DOHH2 (cell line): ENCODE measurements around the gene EHMT2.

ENCODE experiments used
- H3F3A ChIP-seq: fragments of 200-600 bp; sonication (generic), shearing (Covaris generic); 2 replicates; pipeline ENCODE4 v1.6.0; 2016; ENCODE audit warnings: antibody characterized with exemption, mild to moderate bottlenecking; ENCODE audit not compliant: control insufficient read depth, insufficient read depth
- H3K27ac ChIP-seq: fragments of 200-600 bp; sonication (generic); 2 replicates; pipeline ENCODE4 v1.5.1; 2014; ENCODE audit warnings: low read depth, mild to moderate bottlenecking, low read length, moderate library complexity
- H3K27me3 ChIP-seq: fragments of 200-600 bp; sonication (generic); 2 replicates; pipeline ENCODE4 v1.6.1; 2014; ENCODE audit warnings: mild to moderate bottlenecking, low read length, mixed read lengths; ENCODE audit not compliant: control insufficient read depth
- H3K36me3 ChIP-seq: fragments of 200-600 bp; sonication (generic); 2 replicates; pipeline ENCODE4 v1.6.1; 2014; ENCODE audit warnings: mild to moderate bottlenecking, low read length, moderate library complexity, mixed read lengths; ENCODE audit not compliant: control insufficient read depth
- H3K4me1 ChIP-seq: fragments of 200-600 bp; sonication (generic); 2 replicates; pipeline ENCODE4 v1.6.1; 2014; ENCODE audit warnings: mild to moderate bottlenecking, low read length, mixed read lengths; ENCODE audit not compliant: control insufficient read depth
- H3K4me2 ChIP-seq: fragments of 200-600 bp; sonication (generic); 2 replicates; pipeline ENCODE4 v1.6.0; 2014; ENCODE audit warnings: mild to moderate bottlenecking, low read length, moderate library complexity
- H3K4me3 ChIP-seq: fragments of 200-600 bp; sonication (generic); 2 replicates; pipeline ENCODE4 v1.5.1; 2014; ENCODE audit warnings: mild to moderate bottlenecking, low read length, mixed read lengths
- H3K79me2 ChIP-seq: fragments of 200-600 bp; sonication (generic); 2 replicates; pipeline ENCODE4 v1.6.1; 2014; ENCODE audit warnings: mild to moderate bottlenecking, low read length, mixed read lengths; ENCODE audit not compliant: control insufficient read depth
- H3K9me2 ChIP-seq: fragments of 200-600 bp; sonication (generic); replicated peaks from 2 replicates; pipeline ENCODE4 v1.6.1; 2014; ENCODE audit warnings: mild to moderate bottlenecking, low read length, mixed read lengths; ENCODE audit not compliant: control insufficient read depth
- H3K9me3 ChIP-seq: fragments of 200-600 bp; sonication (generic); 2 replicates; pipeline ENCODE4 v1.6.1; 2014; ENCODE audit warnings: antibody characterized with exemption, low read length, mixed read lengths; ENCODE audit not compliant: control insufficient read depth, insufficient read depth
- H4K20me1 ChIP-seq: fragments of 200-600 bp; sonication (generic); 2 replicates; pipeline ENCODE4 v1.6.0; 2014; ENCODE audit warnings: low read depth, mild to moderate bottlenecking, antibody characterized with exemption, low read length, moderate library complexity; ENCODE audit not compliant: control insufficient read depth, insufficient read depth
- CTCF ChIP-seq: fragments of 200-600 bp; sonication (generic); IDR thresholded peaks from one replicate; pipeline ENCODE4 v1.5.1; 2014; ENCODE audit warnings: antibody characterized with exemption, mild to moderate bottlenecking, low read depth, low read length; ENCODE audit not compliant: poor library complexity, severe bottlenecking
- EZH2phosphoT487 ChIP-seq: fragments of 200-600 bp; sonication (generic); IDR thresholded peaks from 2 replicates; pipeline ENCODE4 v1.6.1; 2017; ENCODE audit warnings: borderline replicate concordance, mild to moderate bottlenecking, antibody characterized with exemption, low read length, moderate library complexity, mixed read lengths

Gene EHMT2

GRCh38 chr6:31887173-31888007 is 10.1 kb downstream of the EHMT2 start:
- no peaks in the 10 kb centered on the region for H3K4me1 ChIP-seq
- H3K79me2 ChIP-seq = no peaks in the 10 kb centered on the region
- H3K27me3 ChIP-seq = no peaks in the 10 kb centered on the region
- H4K20me1 ChIP-seq = no peaks in the 10 kb centered on the region
- H3K4me2 ChIP-seq = no peak overlapping the region
- H3K36me3 ChIP-seq = peaks cover 81% of the 10 kb centered on the region
- no peaks in the 10 kb centered on the region for H3K9me3 ChIP-seq
- TF ChIP-seq EZH2phosphoT487 (no peak), CTCF (no peak)
- H3F3A ChIP-seq = no peaks in the 10 kb centered on the region
- no peak overlapping the region for H3K27ac ChIP-seq
- no peak overlapping the region for H3K4me3 ChIP-seq
- H3K9me2 ChIP-seq = no peaks in the 10 kb centered on the region

GRCh38 chr6:31886541-31886991 is 10.9 kb downstream of the EHMT2 start:
- H3K79me2 ChIP-seq = no peaks in the 10 kb centered on the region
- H3K36me3 ChIP-seq = peaks cover 77% of the 10 kb centered on the region

GRCh38 chr6:31884528-31885035 is 12.9 kb downstream of the EHMT2 start:
- Histone ChIP-seq H4K20me1 (no peaks in the 10 kb centered on the region), H3K79me2 (no peaks in the 10 kb centered on the region), H3K4me2 (no peak overlapping the region), H3K9me2 (no peaks in the 10 kb centered on the region), H3K36me3 (peaks cover 87% of the 10 kb centered on the region), H3K27ac (no peak overlapping the region), H3F3A (no peaks in the 10 kb centered on the region), H3K27me3 (no peaks in the 10 kb centered on the region), H3K4me1 (no peaks in the 10 kb centered on the region), H3K9me3 (no peaks in the 10 kb centered on the region), H3K4me3 (no peak overlapping the region)
- TF ChIP-seq CTCF (no peak), EZH2phosphoT487 (no peak)

More at GRCh38 chr6:31886541-31886991, 10.9 kb downstream of the EHMT2 start:
- Histone ChIP-seq H3K9me3 (no peaks in the 10 kb centered on the region), H3K4me3 (no peak overlapping the region), H3K27ac (no peak overlapping the region), H3K4me2 (no peak overlapping the region), H4K20me1 (no peaks in the 10 kb centered on the region), H3F3A (no peaks in the 10 kb centered on the region), H3K4me1 (no peaks in the 10 kb centered on the region), H3K27me3 (no peaks in the 10 kb centered on the region), H3K9me2 (no peaks in the 10 kb centered on the region)
- no peak for TF ChIP-seq EZH2phosphoT487
- TF ChIP-seq CTCF = no peak
